ENCODE measurements around the gene DSP.

DNA sequence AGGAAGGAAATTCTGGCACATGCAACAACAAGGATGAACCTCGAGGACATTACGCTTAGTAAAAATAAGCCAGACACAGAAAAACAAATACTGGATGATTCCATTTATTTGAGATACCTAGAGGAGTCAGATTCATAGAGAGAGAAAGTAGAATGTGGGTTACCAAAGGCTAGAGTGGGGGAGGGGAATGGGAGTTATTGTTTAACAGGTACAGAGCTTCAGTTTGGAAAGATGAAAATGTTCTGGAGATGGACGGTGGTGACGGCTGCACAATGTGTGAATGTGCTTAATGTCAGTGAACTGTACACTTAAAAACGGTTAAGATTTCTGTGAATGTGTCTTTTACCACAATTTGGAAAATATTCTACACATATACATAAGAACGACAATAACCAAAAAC is 33.9 kb upstream of the DSP start:
- TF ChIP-seq, protein P1, sequence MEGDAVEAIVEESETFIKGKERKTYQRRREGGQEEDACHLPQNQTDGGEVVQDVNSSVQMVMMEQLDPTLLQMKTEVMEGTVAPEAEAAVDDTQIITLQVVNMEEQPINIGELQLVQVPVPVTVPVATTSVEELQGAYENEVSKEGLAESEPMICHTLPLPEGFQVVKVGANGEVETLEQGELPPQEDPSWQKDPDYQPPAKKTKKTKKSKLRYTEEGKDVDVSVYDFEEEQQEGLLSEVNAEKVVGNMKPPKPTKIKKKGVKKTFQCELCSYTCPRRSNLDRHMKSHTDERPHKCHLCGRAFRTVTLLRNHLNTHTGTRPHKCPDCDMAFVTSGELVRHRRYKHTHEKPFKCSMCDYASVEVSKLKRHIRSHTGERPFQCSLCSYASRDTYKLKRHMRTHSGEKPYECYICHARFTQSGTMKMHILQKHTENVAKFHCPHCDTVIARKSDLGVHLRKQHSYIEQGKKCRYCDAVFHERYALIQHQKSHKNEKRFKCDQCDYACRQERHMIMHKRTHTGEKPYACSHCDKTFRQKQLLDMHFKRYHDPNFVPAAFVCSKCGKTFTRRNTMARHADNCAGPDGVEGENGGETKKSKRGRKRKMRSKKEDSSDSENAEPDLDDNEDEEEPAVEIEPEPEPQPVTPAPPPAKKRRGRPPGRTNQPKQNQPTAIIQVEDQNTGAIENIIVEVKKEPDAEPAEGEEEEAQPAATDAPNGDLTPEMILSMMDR (optimal IDR thresholded peaks at IDR 0.05 in 1 of 3, IDR thresholded peaks at IDR 0.05 in 1 of 3, conservative IDR thresholded peaks at IDR 0.05 in 1 of 3; ENCODE audit: extremely low read depth in 1 of 3, insufficient read depth in 2 of 3, low read length in 3 of 3), result no peak
- no peak for TF ChIP-seq EZH2 (IDR thresholded peaks at IDR 0.05; ENCODE audit: low read length)

All from keratinocyte (primary cell).